Activated naive CD4-positive, alpha-beta T cell treated with anti-CD3 and anti-CD28 coated beads for 36 hours (primary cell): ENCODE results near the gene MRPL37. TPM values are rescaled to one million over a fixed set of nuclear protein-coding genes. Genes with fewer than 3 reads are reported as not detected.
A peak's percentile ranks its signal among the peaks of the same experiment; 100 is the strongest.
"Not testable (repeated sequence)": the region's sequence is repeated elsewhere in the genome, so short reads cannot be mapped to it uniquely, and the experiment has no call there.

ENCODE experiments used
- CTCF ChIA-PET: fragments of 350-600 bp; sonication (Branson Sonifier 250); formaldehyde crosslinking; loops from one replicate; lab custom pipeline; 2021; ENCODE audit warnings: antibody characterized with exemption; lab: Charles Lee
- DNase-seq: peaks from one replicate; pipeline ENCODE4 v3.0.0-alpha.2; 2020
- H3K27ac Mint-ChIP-seq: one replicate; pipeline ENCODE4 v1.8.0; 2021; ENCODE audit warnings: mild to moderate bottlenecking, mixed read lengths
- H3K27me3 Mint-ChIP-seq: one replicate; pipeline ENCODE4 v1.8.0; 2021; ENCODE audit warnings: low read depth, mixed read lengths
- H3K36me3 Mint-ChIP-seq: one replicate; pipeline ENCODE4 v1.8.0; 2021; ENCODE audit warnings: low read depth, mixed read lengths
- H3K4me1 Mint-ChIP-seq: one replicate; pipeline ENCODE4 v1.8.0; 2021; ENCODE audit warnings: low read depth, mixed read lengths
- H3K4me3 Mint-ChIP-seq: one replicate; pipeline ENCODE4 v1.8.0; 2021; ENCODE audit warnings: mild to moderate bottlenecking, moderate library complexity, mixed read lengths
- H3K9me3 Mint-ChIP-seq: one replicate; pipeline ENCODE4 v1.8.0; 2021; ENCODE audit warnings: mixed read lengths
- intact Hi-C: fragments of 100-400 bp; cut with micrococcal nuclease; formaldehyde crosslinking; loops from one replicate; pipeline ENCODE4 v1.15.1; 2023
- total RNA-seq, 2 experiments: library from RNA; stranded (reverse); gene quantifications; one replicate each; pipeline ENCODE4 v1.2.3, GENCODE V29; 2021

The MRPL37 gene
- total RNA-seq, 2 experiments from 2014 or later: 203 to 211 TPM

GRCh38 chr1:54223441-54224202 is 23.7 kb downstream of the MRPL37 start:
- no peak for DNase-seq
- Mint-ChIP-seq H3K27ac (no peak overlapping the region), H3K36me3 (peaks cover 6% of the 10 kb centered on the region), H3K4me1 (peaks cover 9% of the 10 kb centered on the region), H3K9me3 (no peaks in the 10 kb centered on the region), H3K4me3 (no peak overlapping the region), H3K27me3 (no peaks in the 10 kb centered on the region)
- CTCF ChIA-PET: no interaction called here
- intact Hi-C loops: no loop called here

- Mint-ChIP-seq H3K4me3 (no peak overlapping the region), H3K4me1 (peaks cover 12% of the 10 kb centered on the region), H3K9me3 (no peaks in the 10 kb centered on the region), H3K27me3 (no peaks in the 10 kb centered on the region), H3K27ac (no peak overlapping the region), H3K36me3 (peaks cover 6% of the 10 kb centered on the region)
- DNase-seq: no peak
- CTCF ChIA-PET: no interaction called here
- intact Hi-C loops: no loop called here
Observed at GRCh38 chr1:54224233-54224632, 24.3 kb downstream of the MRPL37 start.

- peaks cover 4% of the 10 kb centered on the region for H3K36me3 Mint-ChIP-seq
- peaks cover 19% of the 10 kb centered on the region for H3K4me1 Mint-ChIP-seq
- CTCF ChIA-PET: no interaction called here
- no peak overlapping the region for H3K4me3 Mint-ChIP-seq
- no peaks in the 10 kb centered on the region for H3K9me3 Mint-ChIP-seq
- no peaks in the 10 kb centered on the region for H3K27me3 Mint-ChIP-seq
- no peak for DNase-seq
- peak overlapping the region; percentile 8 for H3K27ac Mint-ChIP-seq
- intact Hi-C loops: no loop called here
Observed at GRCh38 chr1:54225378-54225777, 25.4 kb downstream of the MRPL37 start.

GRCh38 chr1:54225986-54226559 is 26.1 kb downstream of the MRPL37 start:
- no peak for DNase-seq
- intact Hi-C loops: no loop called here
- Mint-ChIP-seq H3K27ac (no peak overlapping the region), H3K27me3 (no peaks in the 10 kb centered on the region), H3K4me3 (no peak overlapping the region), H3K9me3 (no peaks in the 10 kb centered on the region), H3K4me1 (peaks cover 26% of the 10 kb centered on the region), H3K36me3 (peaks cover 4% of the 10 kb centered on the region)
- CTCF ChIA-PET: no interaction called here

- intact Hi-C loops: loop anchor here (1.0 kb wide), 1 partner anchor 36 kb away; no protein-coding TSS in a partner anchor
- no peaks in the 10 kb centered on the region for H3K27me3 Mint-ChIP-seq
- peak overlapping the region; percentile 46 for H3K27ac Mint-ChIP-seq
- peaks cover 26% of the 10 kb centered on the region for H3K4me1 Mint-ChIP-seq
- no peaks in the 10 kb centered on the region for H3K9me3 Mint-ChIP-seq
- peak; percentile 17 for DNase-seq
- CTCF ChIA-PET: interaction anchor here (0.7 kb wide), 1 partner anchor 263 kb away, joined by 4 read pairs; no protein-coding TSS in a partner anchor
- peaks cover 3% of the 10 kb centered on the region for H3K36me3 Mint-ChIP-seq
- H3K4me3 Mint-ChIP-seq: no peak overlapping the region
Observed at GRCh38 chr1:54227091-54227602, 27.2 kb downstream of the MRPL37 start.

GRCh38 chr1:54227891-54228310 is 27.9 kb downstream of the MRPL37 start:
- no peaks in the 10 kb centered on the region for H3K27me3 Mint-ChIP-seq
- H3K4me3 Mint-ChIP-seq: no peak overlapping the region
- no peak for DNase-seq
- no peak overlapping the region for H3K27ac Mint-ChIP-seq
- intact Hi-C loops: loop anchor here (1.0 to 2.0 kb wide), 2 partner anchors 37 to 49 kb away; no protein-coding TSS in a partner anchor
- H3K4me1 Mint-ChIP-seq: peaks cover 26% of the 10 kb centered on the region
- peaks cover 3% of the 10 kb centered on the region for H3K36me3 Mint-ChIP-seq
- no peaks in the 10 kb centered on the region for H3K9me3 Mint-ChIP-seq
- CTCF ChIA-PET: no interaction called here

- intact Hi-C loops: loop anchor here (2.0 kb wide), 1 partner anchor 48 kb away; no protein-coding TSS in a partner anchor
- H3K27ac Mint-ChIP-seq: no peak overlapping the region
- CTCF ChIA-PET: interaction anchor here (0.9 kb wide), 1 partner anchor 260 kb away, joined by 4 read pairs; no protein-coding TSS in a partner anchor
Observed at GRCh38 chr1:54228638-54229079, 28.7 kb downstream of the MRPL37 start.

GRCh38 chr1:54229281-54229891 is 29.4 kb downstream of the MRPL37 start:
- Mint-ChIP-seq H3K9me3 (no peaks in the 10 kb centered on the region), H3K27me3 (no peaks in the 10 kb centered on the region), H3K27ac (peak overlapping the region; percentile 48), H3K4me3 (no peak overlapping the region), H3K36me3 (peaks cover 4% of the 10 kb centered on the region), H3K4me1 (peaks cover 26% of the 10 kb centered on the region)
- CTCF ChIA-PET: interaction anchor here (0.9 to 1.4 kb wide), 2 partner anchors 259 to 260 kb away, joined by 3 to 4 read pairs; no protein-coding TSS in a partner anchor
- intact Hi-C loops: loop anchor here (2.0 kb wide), 1 partner anchor 47 kb away; no protein-coding TSS in a partner anchor
- no peak for DNase-seq

More at GRCh38 chr1:54228638-54229079, 28.7 kb downstream of the MRPL37 start:
- Mint-ChIP-seq H3K4me3 (no peak overlapping the region), H3K4me1 (peaks cover 26% of the 10 kb centered on the region), H3K36me3 (peaks cover 3% of the 10 kb centered on the region), H3K27me3 (no peaks in the 10 kb centered on the region), H3K9me3 (no peaks in the 10 kb centered on the region)
- DNase-seq: no peak

GRCh38 chr1:54230507-54231339 is 30.8 kb downstream of the MRPL37 start:
- Mint-ChIP-seq H3K27ac (peak overlapping the region; percentile 50), H3K27me3 (no peaks in the 10 kb centered on the region), H3K9me3 (no peaks in the 10 kb centered on the region), H3K4me3 (no peak overlapping the region), H3K36me3 (peaks cover 7% of the 10 kb centered on the region), H3K4me1 (peaks cover 26% of the 10 kb centered on the region)
- CTCF ChIA-PET: interaction anchor here (1.4 kb wide), 1 partner anchor 259 kb away, joined by 3 read pairs; no protein-coding TSS in a partner anchor
- intact Hi-C loops: no loop called here
- DNase-seq: peak; percentile 31

- H3K27ac Mint-ChIP-seq, H3K27me3 Mint-ChIP-seq, H3K9me3 Mint-ChIP-seq, H3K4me3 Mint-ChIP-seq, intact Hi-C loops, DNase-seq, CTCF ChIA-PET: not testable (repeated sequence)
- peaks cover 21% of the 10 kb centered on the region for H3K4me1 Mint-ChIP-seq
- peaks cover 17% of the 10 kb centered on the region for H3K36me3 Mint-ChIP-seq
Observed at GRCh38 chr1:54233196-54233595, 33.2 kb downstream of the MRPL37 start.

- intact Hi-C loops: no loop called here
Observed at GRCh38 chr1:54234284-54234683, 34.3 kb downstream of the MRPL37 start.

More at GRCh38 chr1:54234284-54234683, 34.3 kb downstream of the MRPL37 start:
- CTCF ChIA-PET: no interaction called here
- H3K36me3 Mint-ChIP-seq: peaks cover 21% of the 10 kb centered on the region
- no peak overlapping the region for H3K4me3 Mint-ChIP-seq
- no peak for DNase-seq
- H3K27me3 Mint-ChIP-seq: no peaks in the 10 kb centered on the region
- peaks cover 17% of the 10 kb centered on the region for H3K4me1 Mint-ChIP-seq
- H3K27ac Mint-ChIP-seq: no peak overlapping the region
- no peaks in the 10 kb centered on the region for H3K9me3 Mint-ChIP-seq
